GM12878 (cell line): ENCODE data around the gene BMF. TPM values are rescaled to one million over a fixed set of nuclear protein-coding genes. Genes with fewer than 3 reads are reported as not detected.
A peak's percentile ranks its signal among the peaks of the same experiment; 100 is the strongest.

Experiments
- BCL3 ChIP-seq: IDR thresholded peaks from 2 replicates; pipeline ENCODE4 v1.6.1; 2011; ENCODE audit warnings: borderline replicate concordance, low read depth, mild to moderate bottlenecking, moderate library complexity, low read length; ENCODE audit not compliant: insufficient read depth, poor library complexity, severe bottlenecking
- CBX3 ChIP-seq: fragments of 200-600 bp; sonication (generic); IDR thresholded peaks from 2 replicates; pipeline ENCODE4 v1.6.1; 2016; ENCODE audit warnings: low read depth, borderline replicate concordance
- CUX1 ChIP-seq: IDR thresholded peaks from 2 replicates; pipeline ENCODE4 v1.6.1; 2012; ENCODE audit warnings: improper control_type of control experiment, low read depth, low read length; ENCODE audit not compliant: insufficient replicate concordance
- IKZF1 ChIP-seq: fragments of 450-650 bp; conservative IDR thresholded peaks from 2 replicates; pipeline ENCODE4 v1.6.1; 2017; ENCODE audit warnings: antibody characterized with exemption, mild to moderate bottlenecking
- MLLT1 ChIP-seq: fragments of 450-650 bp; IDR thresholded peaks from 2 replicates; pipeline ENCODE4 v1.6.1; 2016; ENCODE audit warnings: mild to moderate bottlenecking
- NR2F1 ChIP-seq: fragments of 450-650 bp; conservative IDR thresholded peaks from 2 replicates; pipeline ENCODE4 v1.6.1; 2017; ENCODE audit warnings: mild to moderate bottlenecking
- SREBF1 ChIP-seq: IDR thresholded peaks from 2 replicates; pipeline ENCODE4 v1.6.1; 2012; ENCODE audit warnings: mild to moderate bottlenecking, low read length
- TCF12 ChIP-seq: IDR thresholded peaks from 2 replicates; pipeline ENCODE4 v1.6.1; 2011; ENCODE audit warnings: low read depth, mild to moderate bottlenecking, low read length
- USF1 ChIP-seq: IDR thresholded peaks from 2 replicates; pipeline ENCODE4 v1.6.1; 2011; ENCODE audit warnings: borderline replicate concordance, low read depth, mild to moderate bottlenecking, moderate library complexity, mixed read lengths, low read length; ENCODE audit not compliant: insufficient read depth; ENCODE audit errors: extremely low read length
- polyA plus RNA-seq, 11 experiments: library from polyadenylated mRNA; depleted of rRNA in 4 of 11; unstranded in 6 of 11; stranded (reverse) in 5 of 11; fragments of >200 nt; fragmentation: Nextera tagmentation in 4 of 11; fragmentation: Illumina TruSeq in 1 of 11; extraction: Ambion mirVana in 4 of 11; extraction: Trizol in 1 of 11; gene quantifications; 1 replicate in 1 of 11; 2 replicates in 10 of 11; pipeline versions ENCODE4 v1.2.1 to v1.2.3, GENCODE V29; 2011 to 2016; ENCODE audit warnings: inconsistent platforms in 2 of 11, missing spikeins in 2 of 11, low read depth in 1 of 11
- total RNA-seq, 4 experiments: library from RNA; depleted of rRNA in 3 of 4; stranded (reverse); fragments of >200 nt in 3 of 4; fragmentation: Illumina TruSeq in 1 of 4; extraction: Trizol in 1 of 4; gene quantifications; 2 replicates each; pipeline versions ENCODE4 v1.2.1 to v1.2.3, GENCODE V29; 2013 to 2021
- TF ChIP-seq, protein P1 (sequence below): IDR thresholded peaks from 2 replicates; pipeline ENCODE4 v1.6.1; 2011; ENCODE audit warnings: low read depth, mild to moderate bottlenecking, low read length, moderate library complexity, borderline replicate concordance; ENCODE audit errors: extremely low read depth
- TF ChIP-seq, protein P2 (sequence below): fragments of 450-650 bp; IDR thresholded peaks from 2 replicates; pipeline ENCODE4 v1.6.1; 2018; ENCODE audit warnings: borderline replicate concordance, mild to moderate bottlenecking; ENCODE audit not compliant: partially characterized antibody
- TF ChIP-seq, protein P3 (sequence below): IDR thresholded peaks from 2 replicates; pipeline ENCODE4 v1.6.1; 2011; ENCODE audit warnings: mild to moderate bottlenecking, low read depth, low read length, moderate library complexity; ENCODE audit not compliant: insufficient replicate concordance

The BMF gene
- total and polyA plus RNA-seq, 10 of the 15 experiments (the other 5 are each of a cell fraction or from before 2014, with no cell fraction given), result 0.82 to 34.9 (median 16.9) TPM

DNA sequence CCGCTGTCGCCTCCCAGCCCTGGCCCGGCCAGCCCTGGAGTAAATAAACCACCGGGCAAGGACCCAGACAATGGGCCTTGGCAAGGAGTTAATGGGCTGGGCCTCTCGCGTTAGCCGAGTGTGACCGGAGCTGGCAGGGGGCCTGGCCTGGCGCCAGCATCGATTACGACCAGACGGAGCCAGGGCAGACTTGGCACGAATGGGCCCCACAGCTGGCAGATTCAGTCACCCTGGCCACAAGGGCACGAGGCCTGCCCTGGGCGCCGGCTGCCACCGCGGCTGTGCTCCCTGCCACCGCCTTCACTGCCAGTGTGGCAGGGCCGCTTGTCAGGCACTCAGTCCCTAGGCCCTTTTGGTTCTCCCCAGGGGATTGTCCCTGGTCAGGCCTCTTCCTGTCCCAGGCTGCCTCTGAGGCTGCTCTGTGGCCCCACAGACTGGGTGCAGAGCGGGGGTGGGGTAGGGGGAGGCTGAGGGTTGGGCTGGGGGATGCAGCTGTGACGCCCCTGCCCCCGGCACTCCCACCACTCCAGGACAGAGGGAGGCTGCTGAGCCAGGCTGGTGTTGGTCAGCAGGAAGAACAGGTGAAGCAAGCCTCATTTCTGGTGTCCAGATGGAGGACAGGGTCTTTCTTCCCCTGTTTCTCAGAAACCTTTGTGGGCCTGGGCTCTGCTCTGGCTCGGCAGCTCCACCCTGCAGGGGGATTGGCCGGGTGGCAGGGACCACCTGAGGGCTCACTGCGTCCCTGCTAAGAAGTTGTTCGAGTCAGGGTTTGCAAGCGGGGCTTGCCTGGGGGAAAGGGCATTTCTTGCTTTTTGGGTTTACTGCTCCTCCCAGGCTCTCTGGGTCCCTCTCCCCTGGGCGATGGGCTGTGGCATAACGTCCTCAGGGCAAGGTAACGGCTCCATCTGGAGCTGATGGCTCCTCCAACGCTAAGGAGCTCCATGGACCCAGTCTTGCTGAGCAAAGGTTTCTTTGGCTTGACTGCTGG is 39.2 kb downstream of the BMF start (continued):
- peak; percentile 18 for TF ChIP-seq CUX1
- TF ChIP-seq MLLT1, result 0 out of 2 replicates have a peak, but pooled peaks have one; percentile 12
- TF ChIP-seq, protein P1, sequence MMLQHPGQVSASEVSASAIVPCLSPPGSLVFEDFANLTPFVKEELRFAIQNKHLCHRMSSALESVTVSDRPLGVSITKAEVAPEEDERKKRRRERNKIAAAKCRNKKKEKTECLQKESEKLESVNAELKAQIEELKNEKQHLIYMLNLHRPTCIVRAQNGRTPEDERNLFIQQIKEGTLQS, result no peak
- TF ChIP-seq, protein P2, sequence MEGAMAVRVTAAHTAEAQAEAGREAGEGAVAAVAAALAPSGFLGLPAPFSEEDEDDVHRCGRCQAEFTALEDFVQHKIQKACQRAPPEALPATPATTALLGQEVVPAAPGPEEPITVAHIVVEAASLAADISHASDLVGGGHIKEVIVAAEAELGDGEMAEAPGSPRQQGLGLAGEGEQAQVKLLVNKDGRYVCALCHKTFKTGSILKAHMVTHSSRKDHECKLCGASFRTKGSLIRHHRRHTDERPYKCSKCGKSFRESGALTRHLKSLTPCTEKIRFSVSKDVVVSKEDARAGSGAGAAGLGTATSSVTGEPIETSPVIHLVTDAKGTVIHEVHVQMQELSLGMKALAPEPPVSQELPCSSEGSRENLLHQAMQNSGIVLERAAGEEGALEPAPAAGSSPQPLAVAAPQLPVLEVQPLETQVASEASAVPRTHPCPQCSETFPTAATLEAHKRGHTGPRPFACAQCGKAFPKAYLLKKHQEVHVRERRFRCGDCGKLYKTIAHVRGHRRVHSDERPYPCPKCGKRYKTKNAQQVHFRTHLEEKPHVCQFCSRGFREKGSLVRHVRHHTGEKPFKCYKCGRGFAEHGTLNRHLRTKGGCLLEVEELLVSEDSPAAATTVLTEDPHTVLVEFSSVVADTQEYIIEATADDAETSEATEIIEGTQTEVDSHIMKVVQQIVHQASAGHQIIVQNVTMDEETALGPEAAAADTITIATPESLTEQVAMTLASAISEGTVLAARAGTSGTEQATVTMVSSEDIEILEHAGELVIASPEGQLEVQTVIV, result no peak
- no peak for TF ChIP-seq USF1
- peak; percentile 25; the same call in 1 of the 2 replicates for TF ChIP-seq TCF12
- TF ChIP-seq SREBF1, result no peak
- no peak for TF ChIP-seq BCL3
- no peak for TF ChIP-seq CBX3
- TF ChIP-seq IKZF1, result peak; percentile 88
- TF ChIP-seq, protein P3, sequence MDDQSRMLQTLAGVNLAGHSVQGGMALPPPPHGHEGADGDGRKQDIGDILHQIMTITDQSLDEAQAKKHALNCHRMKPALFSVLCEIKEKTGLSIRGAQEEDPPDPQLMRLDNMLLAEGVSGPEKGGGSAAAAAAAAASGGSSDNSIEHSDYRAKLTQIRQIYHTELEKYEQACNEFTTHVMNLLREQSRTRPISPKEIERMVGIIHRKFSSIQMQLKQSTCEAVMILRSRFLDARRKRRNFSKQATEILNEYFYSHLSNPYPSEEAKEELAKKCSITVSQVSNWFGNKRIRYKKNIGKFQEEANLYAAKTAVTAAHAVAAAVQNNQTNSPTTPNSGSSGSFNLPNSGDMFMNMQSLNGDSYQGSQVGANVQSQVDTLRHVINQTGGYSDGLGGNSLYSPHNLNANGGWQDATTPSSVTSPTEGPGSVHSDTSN, result no peak
- TF ChIP-seq NR2F1, result peak; percentile 83
